ENCODE measurements around the gene MT1M. TPM values are rescaled to one million over a fixed set of nuclear protein-coding genes. Genes with fewer than 3 reads are reported as not detected.
A peak's percentile ranks its signal among the peaks of the same experiment; 100 is the strongest.
"Not testable (repeated sequence)": the region's sequence is repeated elsewhere in the genome, so short reads cannot be mapped to it uniquely, and the experiment has no call there.

The MT1M gene
- total RNA-seq, 4 donors from 2014 or later, result 2.7 to 48.3 (median 5.2) TPM; not detected in 1

DNA sequence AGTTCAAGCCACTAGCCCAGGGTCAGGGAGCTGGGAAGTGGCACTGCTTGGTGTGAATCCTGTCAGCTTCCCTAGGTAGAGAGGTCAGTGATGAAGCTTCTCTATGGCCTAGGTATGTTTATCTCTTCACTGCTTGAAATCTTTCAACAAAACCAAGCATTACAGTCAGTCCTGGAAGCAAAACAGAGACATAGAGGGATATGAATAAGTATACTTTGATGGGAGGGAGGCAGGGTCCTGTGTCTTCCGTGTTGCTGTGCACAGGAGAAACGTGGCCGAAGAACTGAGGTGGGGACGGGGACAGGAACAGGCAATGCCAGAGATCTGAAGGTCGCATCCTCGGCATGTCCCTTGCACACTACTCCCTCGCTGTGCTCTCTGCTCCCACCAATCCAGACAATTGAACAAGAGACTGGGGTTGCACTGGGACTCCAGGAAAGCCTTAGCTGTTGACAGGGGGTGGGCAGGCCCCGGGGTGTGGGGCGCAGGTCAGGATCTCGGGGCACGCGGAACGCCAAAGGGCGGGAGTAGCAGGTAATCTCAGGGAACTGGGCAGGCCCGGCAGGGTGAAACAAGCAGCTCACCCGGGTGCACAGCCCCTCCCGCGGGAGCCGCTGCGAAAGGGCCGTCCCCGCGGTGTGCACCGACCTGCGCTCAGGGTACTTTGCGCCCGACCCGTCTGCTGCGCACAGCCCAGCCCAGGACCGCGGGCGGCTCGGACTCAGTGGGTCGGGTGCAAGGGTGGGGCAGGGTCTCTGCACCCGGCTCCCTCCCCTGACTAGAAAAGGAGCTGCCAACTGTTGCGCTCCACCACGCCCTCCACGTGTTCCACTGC, 36.8 kb downstream of the MT1M start, which contains the start of gene MT1H:
Gene MT1H, plus strand, starts transcription at position 810 of the 835 bp plus-strand sequence. CDS start 71 bp downstream, outside the sequence.
- in situ Hi-C loops (cut with MboI; ENCODE audit: low pct_ligation_motif_present in 1 of 4, low pct_unique_long_range_greater_than_20kb in 1 of 4, low sequenced_read_pairs in 3 of 4) (no loop called here), intact Hi-C loops (cut with DNase I; ENCODE audit: low total_unique reads) (no loop called here)
- peak; percentile 43 for TF ChIP-seq POLR2A (IDR thresholded peaks at IDR 0.05)
- TF ChIP-seq, protein P1, sequence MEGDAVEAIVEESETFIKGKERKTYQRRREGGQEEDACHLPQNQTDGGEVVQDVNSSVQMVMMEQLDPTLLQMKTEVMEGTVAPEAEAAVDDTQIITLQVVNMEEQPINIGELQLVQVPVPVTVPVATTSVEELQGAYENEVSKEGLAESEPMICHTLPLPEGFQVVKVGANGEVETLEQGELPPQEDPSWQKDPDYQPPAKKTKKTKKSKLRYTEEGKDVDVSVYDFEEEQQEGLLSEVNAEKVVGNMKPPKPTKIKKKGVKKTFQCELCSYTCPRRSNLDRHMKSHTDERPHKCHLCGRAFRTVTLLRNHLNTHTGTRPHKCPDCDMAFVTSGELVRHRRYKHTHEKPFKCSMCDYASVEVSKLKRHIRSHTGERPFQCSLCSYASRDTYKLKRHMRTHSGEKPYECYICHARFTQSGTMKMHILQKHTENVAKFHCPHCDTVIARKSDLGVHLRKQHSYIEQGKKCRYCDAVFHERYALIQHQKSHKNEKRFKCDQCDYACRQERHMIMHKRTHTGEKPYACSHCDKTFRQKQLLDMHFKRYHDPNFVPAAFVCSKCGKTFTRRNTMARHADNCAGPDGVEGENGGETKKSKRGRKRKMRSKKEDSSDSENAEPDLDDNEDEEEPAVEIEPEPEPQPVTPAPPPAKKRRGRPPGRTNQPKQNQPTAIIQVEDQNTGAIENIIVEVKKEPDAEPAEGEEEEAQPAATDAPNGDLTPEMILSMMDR (IDR thresholded peaks at IDR 0.05), result no peak
- TF ChIP-seq EP300 (IDR thresholded peaks at IDR 0.05; ENCODE audit: low read depth), result no peak
- peak in 1 of 3 donors; percentile 59 for TF ChIP-seq POLR2AphosphoS5 (IDR thresholded peaks at IDR 0.05)
- peak; percentile 32 for DNase-seq
- Histone ChIP-seq H3K4me3 (peak within 1 kb of the TSS in 1 of 4 donors; percentile 8), H3K36me3 (no peaks in the 10 kb centered on the region), H3K27me3 (peaks cover 83% of the 10 kb centered on the region), H3K9me3 (no peaks in the 10 kb centered on the region), H3K27ac (no peak within 1 kb of the TSS), H3K4me1 (peaks cover 5 to 26% (median 18%) of the 10 kb centered on the region in 4 donors)
- 4 to 15% methylated on average over 5 to 36 of the region's 38 CpGs for WGBS, 2 donors (ENCODE audit: low coverage in 1 of 2)

DNA sequence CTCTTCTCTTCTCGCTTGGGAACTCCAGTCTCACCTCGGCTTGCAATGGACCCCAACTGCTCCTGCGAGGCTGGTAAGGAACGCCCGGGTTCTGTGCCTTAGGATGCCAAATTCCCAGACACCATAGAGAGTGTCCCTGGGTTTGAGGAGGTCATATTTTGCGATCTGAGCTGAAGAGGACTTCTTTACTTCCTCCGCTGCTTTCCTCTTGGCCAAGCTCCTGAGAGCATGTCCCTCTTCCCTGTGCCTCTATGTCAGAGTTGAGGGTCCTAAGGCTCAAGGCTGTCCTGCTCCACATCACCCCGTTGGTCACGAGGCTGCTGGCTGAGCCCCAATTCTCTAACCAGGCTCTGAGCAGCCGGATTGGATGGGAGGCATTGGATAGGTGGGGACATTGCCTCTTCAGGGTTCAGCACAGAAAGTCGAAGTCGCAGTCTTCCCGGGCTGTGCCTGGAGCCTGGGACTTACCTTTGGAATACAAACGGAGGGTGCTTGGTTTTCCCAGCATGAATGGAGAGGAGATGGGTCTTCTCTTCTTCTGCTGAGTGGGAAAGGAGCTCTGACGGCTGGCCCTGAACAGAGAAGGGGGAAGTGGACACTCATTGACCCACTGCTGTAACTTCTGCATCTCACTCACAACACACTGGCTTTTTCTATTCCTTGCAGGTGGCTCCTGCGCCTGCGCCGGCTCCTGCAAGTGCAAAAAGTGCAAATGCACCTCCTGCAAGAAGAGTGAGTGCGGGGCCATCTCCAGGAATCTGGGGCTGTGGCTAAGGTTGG, 37.6 kb downstream of the MT1M start:
- H3K36me3 ChIP-seq, result no peaks in the 10 kb centered on the region
- in situ Hi-C loops (cut with MboI; ENCODE audit: low pct_ligation_motif_present in 1 of 4, low pct_unique_long_range_greater_than_20kb in 1 of 4, low sequenced_read_pairs in 3 of 4) (no loop called here), intact Hi-C loops (cut with DNase I; ENCODE audit: low total_unique reads) (no loop called here)
- peaks cover 5 to 26% (median 18%) of the 10 kb centered on the region in 4 donors for H3K4me1 ChIP-seq
- 26 to 30% methylated on average over 8 to 19 of the region's 19 CpGs for WGBS, 2 donors (ENCODE audit: low coverage in 1 of 2)
- H3K27ac ChIP-seq, result no peak overlapping the region
- DNase-seq, result no peak
- TF ChIP-seq POLR2AphosphoS5 (IDR thresholded peaks at IDR 0.05), result no peak
- no peak for TF ChIP-seq POLR2A (IDR thresholded peaks at IDR 0.05)
- TF ChIP-seq EP300 (IDR thresholded peaks at IDR 0.05; ENCODE audit: low read depth), result no peak
- TF ChIP-seq, protein P1 (IDR thresholded peaks at IDR 0.05), result no peak
- peak overlapping the region in 1 of 4 donors; percentile 8 for H3K4me3 ChIP-seq
- H3K9me3 ChIP-seq, result no peaks in the 10 kb centered on the region
- H3K27me3 ChIP-seq, result peaks cover 76% of the 10 kb centered on the region

DNA sequence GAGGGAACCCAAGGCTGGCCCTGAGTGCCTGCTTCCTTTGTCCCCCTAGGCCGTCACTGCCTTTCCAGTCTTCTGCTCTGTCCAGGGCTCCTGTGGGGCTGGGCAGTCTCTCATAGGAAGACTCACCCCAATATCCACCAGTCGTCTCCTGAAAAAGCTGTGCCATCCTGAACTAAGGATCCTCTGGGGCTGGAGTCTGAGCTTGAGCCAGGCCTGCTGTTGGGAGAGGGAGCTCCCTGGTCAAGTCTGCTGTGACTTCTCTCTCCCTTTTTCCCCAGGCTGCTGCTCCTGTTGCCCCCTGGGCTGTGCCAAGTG, 38.1 kb downstream of the MT1M start:
- 89% methylated on average over 2 of the region's 2 CpGs; no CpG with 5 or more reads in 1 of the 2 donors for WGBS, 2 donors (ENCODE audit: low coverage in 1 of 2)
- no peak for DNase-seq
- in situ Hi-C loops (cut with MboI; ENCODE audit: low pct_ligation_motif_present in 1 of 4, low pct_unique_long_range_greater_than_20kb in 1 of 4, low sequenced_read_pairs in 3 of 4), result no loop called here
- Histone ChIP-seq H3K4me1 (peaks cover 5 to 28% (median 20%) of the 10 kb centered on the region in 4 donors), H3K27ac (no peak overlapping the region), H3K4me3 (no peak overlapping the region), H3K9me3 (no peaks in the 10 kb centered on the region), H3K27me3 (peaks cover 82% of the 10 kb centered on the region), H3K36me3 (no peaks in the 10 kb centered on the region)
- intact Hi-C loops (cut with DNase I; ENCODE audit: low total_unique reads), result no loop called here
- TF ChIP-seq EP300 (IDR thresholded peaks at IDR 0.05; ENCODE audit: low read depth) (no peak), POLR2A (IDR thresholded peaks at IDR 0.05) (no peak), POLR2AphosphoS5 (IDR thresholded peaks at IDR 0.05) (no peak)
- TF ChIP-seq, protein P1 (IDR thresholded peaks at IDR 0.05), result no peak

DNA sequence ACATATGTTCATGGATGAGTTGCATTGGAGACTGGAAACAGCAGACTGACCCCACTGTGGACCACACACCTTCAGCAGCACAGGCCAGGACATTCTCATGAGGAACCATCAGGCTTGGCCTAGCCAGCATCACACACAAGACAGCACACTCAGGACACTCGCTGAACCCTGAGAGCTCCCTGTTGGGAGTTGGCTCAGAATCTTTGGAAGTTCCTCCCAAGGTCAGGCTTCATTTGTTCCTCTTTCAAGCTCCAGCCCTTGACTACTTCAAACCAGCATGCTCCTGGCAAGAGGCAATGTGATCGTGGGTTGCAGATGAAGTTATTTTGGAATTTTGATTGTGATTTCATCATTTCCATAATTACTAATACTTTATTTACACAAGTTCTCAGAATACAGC, 39.2 kb downstream of the MT1M start:
- intact Hi-C loops (cut with DNase I; ENCODE audit: low total_unique reads); in situ Hi-C loops (cut with MboI; ENCODE audit: low pct_ligation_motif_present in 1 of 4, low pct_unique_long_range_greater_than_20kb in 1 of 4, low sequenced_read_pairs in 3 of 4); H3K4me3 ChIP-seq; H3K27ac ChIP-seq; H3K9me3 ChIP-seq; H3K36me3 ChIP-seq; DNase-seq: not testable (repeated sequence)
- Histone ChIP-seq H3K27me3 (peaks cover 82% of the 10 kb centered on the region), H3K4me1 (peaks cover 5 to 36% (median 26%) of the 10 kb centered on the region in 4 donors)
- WGBS, 2 donors (ENCODE audit: low coverage in 1 of 2), result 70 to 90% methylated on average over 1 to 2 of the region's 2 CpGs

DNA sequence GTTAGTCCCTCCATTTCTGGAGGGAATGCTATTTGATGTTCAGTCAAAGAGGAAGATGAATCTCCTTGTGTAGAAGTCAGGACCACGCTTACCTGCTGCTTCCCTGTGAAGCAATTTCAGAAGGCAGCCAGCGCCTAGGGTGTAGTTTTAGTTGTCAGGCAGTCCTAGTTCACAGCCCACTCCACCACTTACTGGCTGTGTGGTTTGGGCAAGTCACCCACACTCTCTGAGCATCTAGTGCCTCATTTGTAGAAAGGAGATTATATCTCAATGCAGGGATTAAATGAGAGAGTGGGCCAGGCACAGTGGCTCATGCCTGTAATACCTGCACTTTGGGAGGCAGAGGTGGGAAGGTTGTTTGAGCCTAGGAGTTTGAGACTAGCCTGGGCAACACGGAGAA, 39.7 kb downstream of the MT1M start:
- H3K27me3 ChIP-seq, result peaks cover 78% of the 10 kb centered on the region
- 78 to 100% methylated on average over 1 to 3 of the region's 3 CpGs for WGBS, 2 donors (ENCODE audit: low coverage in 1 of 2)
- H3K4me1 ChIP-seq, result peaks cover 5 to 36% (median 26%) of the 10 kb centered on the region in 4 donors
- DNase-seq; H3K9me3 ChIP-seq; intact Hi-C loops (cut with DNase I; ENCODE audit: low total_unique reads); H3K27ac ChIP-seq; in situ Hi-C loops (cut with MboI; ENCODE audit: low pct_ligation_motif_present in 1 of 4, low pct_unique_long_range_greater_than_20kb in 1 of 4, low sequenced_read_pairs in 3 of 4); H3K36me3 ChIP-seq; H3K4me3 ChIP-seq: not testable (repeated sequence)
